Neutrophil (primary cell): ENCODE measurements around the gene ARHGDIA.
A peak's percentile ranks its signal among the peaks of the same experiment; 100 is the strongest.
"Not testable (repeated sequence)": the region's sequence is repeated elsewhere in the genome, so short reads cannot be mapped to it uniquely, and the experiment has no call there.

Experiments
- H3K27ac ChIP-seq: fragments of 200-600 bp; sonication (generic); 2 replicates; pipeline ENCODE4 v1.5.1; 2016; ENCODE audit warnings: mild to moderate bottlenecking, moderate library complexity
- H3K27me3 ChIP-seq: fragments of 200-600 bp; sonication (generic); 2 replicates; pipeline ENCODE4 v1.6.0; 2016; ENCODE audit warnings: mild to moderate bottlenecking
- H3K36me3 ChIP-seq: fragments of 200-600 bp; sonication (generic); 2 replicates; pipeline ENCODE4 v1.5.1; 2017
- H3K4me1 ChIP-seq, 2 experiments: fragments of 200-600 bp in 1 of 2; sonication (generic) in 1 of 2; 1 replicate in 1 of 2; 2 replicates in 1 of 2; pipeline versions ENCODE4 v1.5.1 to v1.6.1; 2013 to 2016; ENCODE audit warnings: low read depth in 1 of 2, low read length in 1 of 2, mild to moderate bottlenecking in 1 of 2, moderate library complexity in 1 of 2; ENCODE audit not compliant: control insufficient read depth in 1 of 2, insufficient read depth in 1 of 2
- H3K4me3 ChIP-seq, 2 experiments: fragments of 200-600 bp in 1 of 2; sonication (generic) in 1 of 2; 1 replicate in 1 of 2; 2 replicates in 1 of 2; pipeline ENCODE4 v1.5.1; 2013 to 2016; ENCODE audit warnings: low read depth in 1 of 2, low read length in 1 of 2, mild to moderate bottlenecking in 1 of 2, moderate library complexity in 1 of 2
- H3K9me3 ChIP-seq: fragments of 200-600 bp; sonication (generic); 2 replicates; pipeline ENCODE4 v1.5.1; 2016
- TF ChIP-seq, protein P1 (sequence below): fragments of 200-600 bp; sonication (generic); IDR thresholded peaks from 2 replicates; pipeline ENCODE4 v1.5.1; 2016; ENCODE audit warnings: antibody characterized with exemption

Gene ARHGDIA

DNA sequence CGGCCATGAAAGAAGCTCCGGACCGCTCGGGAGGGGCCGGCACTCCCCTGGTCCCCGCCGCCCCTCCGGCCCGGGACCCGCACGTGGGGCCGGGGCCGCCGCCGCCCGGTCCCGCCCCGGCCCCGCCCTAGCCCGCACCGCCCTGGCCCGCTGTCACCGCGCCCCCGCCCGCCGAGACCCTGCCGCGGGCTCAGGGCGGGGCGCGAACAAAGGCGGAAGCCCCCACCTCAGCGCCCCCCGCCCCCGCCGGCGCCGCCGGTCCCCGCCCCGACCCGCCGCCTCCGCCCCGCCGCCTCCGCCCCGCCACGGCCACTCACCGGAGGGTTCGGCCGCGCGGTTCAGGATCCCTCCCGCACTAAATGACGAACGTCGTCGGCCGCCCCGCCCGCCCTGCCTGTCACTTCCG lies at the start of gene ARHGDIA:
TSS of gene ARHGDIA (minus strand) at position 357 of the 406 bp plus-strand sequence. CDS start 1,407 bp downstream, outside the sequence.
- Histone ChIP-seq H3K4me1 (peaks cover 34 to 46% of the 10 kb centered on the region in 2 experiments), H3K9me3 (no peaks in the 10 kb centered on the region), H3K36me3 (peaks cover 34% of the 10 kb centered on the region), H3K27me3 (no peaks in the 10 kb centered on the region), H3K27ac (peak within 1 kb of the TSS; percentile 96), H3K4me3 (peak within 1 kb of the TSS; percentile 91 to 96)
- TF ChIP-seq, protein P1, sequence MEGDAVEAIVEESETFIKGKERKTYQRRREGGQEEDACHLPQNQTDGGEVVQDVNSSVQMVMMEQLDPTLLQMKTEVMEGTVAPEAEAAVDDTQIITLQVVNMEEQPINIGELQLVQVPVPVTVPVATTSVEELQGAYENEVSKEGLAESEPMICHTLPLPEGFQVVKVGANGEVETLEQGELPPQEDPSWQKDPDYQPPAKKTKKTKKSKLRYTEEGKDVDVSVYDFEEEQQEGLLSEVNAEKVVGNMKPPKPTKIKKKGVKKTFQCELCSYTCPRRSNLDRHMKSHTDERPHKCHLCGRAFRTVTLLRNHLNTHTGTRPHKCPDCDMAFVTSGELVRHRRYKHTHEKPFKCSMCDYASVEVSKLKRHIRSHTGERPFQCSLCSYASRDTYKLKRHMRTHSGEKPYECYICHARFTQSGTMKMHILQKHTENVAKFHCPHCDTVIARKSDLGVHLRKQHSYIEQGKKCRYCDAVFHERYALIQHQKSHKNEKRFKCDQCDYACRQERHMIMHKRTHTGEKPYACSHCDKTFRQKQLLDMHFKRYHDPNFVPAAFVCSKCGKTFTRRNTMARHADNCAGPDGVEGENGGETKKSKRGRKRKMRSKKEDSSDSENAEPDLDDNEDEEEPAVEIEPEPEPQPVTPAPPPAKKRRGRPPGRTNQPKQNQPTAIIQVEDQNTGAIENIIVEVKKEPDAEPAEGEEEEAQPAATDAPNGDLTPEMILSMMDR: no peak

DNA sequence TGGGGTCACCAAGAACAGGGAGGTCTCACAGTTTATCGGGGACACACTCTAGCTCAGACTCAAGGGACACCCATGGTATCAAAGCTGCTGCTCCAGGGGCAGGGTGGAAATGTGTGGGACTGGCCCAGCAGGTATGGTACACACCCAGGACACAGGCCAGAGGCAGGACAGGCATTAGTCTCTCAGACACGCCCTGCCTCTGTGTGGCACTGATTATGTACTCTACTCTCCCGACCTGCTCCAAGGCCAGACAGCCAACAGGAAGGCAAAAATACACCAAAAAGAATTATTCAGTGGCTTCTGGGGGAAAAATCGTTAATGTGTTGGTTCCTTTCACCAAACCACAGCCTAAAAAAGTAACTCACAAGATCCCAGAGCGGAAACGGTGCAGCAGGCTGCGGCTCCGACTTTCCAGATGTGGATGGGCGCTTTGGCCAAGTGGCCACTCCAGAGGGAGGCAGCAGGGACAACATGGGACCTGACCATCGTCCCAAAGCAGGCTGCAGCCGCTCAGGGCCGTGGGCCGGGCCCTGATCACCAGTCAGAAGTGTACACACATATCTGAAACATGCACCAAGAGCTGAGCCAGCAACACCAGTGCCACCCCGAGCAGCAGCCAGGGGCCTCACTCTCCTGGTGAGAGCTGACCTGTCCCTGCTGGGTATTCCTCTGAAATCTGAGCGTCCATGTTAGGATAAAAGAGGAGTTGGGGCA lies 47.9 kb upstream of the ARHGDIA start:
- H3K4me3 ChIP-seq: peak overlapping the region in 1 of 2 experiments; percentile 18
- peak overlapping the region; percentile 95 for H3K27ac ChIP-seq
- H3K9me3 ChIP-seq: no peaks in the 10 kb centered on the region
- peaks cover 35% of the 10 kb centered on the region for H3K36me3 ChIP-seq
- H3K4me1 ChIP-seq: peaks cover 80 to 81% of the 10 kb centered on the region in 2 experiments
- H3K27me3 ChIP-seq: no peaks in the 10 kb centered on the region
- TF ChIP-seq, protein P1: no peak

DNA sequence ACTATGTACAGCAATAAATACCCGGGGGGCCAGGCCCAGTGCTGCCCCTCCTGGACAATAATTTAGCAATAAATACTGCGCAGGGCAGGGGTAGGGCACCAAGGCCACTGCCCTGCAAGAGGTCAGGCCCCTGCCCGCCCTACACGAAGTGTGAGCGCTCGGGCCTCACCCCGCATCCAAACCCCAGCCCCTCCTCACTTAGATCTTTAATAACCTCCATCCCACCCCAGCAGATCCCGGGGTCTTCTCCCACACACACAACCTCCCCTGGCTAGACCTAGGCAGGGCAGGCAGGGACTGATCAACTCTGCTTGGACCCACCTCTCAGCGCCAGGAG lies 47.2 kb upstream of the ARHGDIA start:
- H3K9me3 ChIP-seq, H3K27me3 ChIP-seq: not testable (repeated sequence)
- Histone ChIP-seq H3K4me1 (peaks cover 73 to 74% of the 10 kb centered on the region in 2 experiments), H3K4me3 (peak overlapping the region; percentile 71 to 89), H3K36me3 (peaks cover 42% of the 10 kb centered on the region), H3K27ac (peak overlapping the region; percentile 95)

DNA sequence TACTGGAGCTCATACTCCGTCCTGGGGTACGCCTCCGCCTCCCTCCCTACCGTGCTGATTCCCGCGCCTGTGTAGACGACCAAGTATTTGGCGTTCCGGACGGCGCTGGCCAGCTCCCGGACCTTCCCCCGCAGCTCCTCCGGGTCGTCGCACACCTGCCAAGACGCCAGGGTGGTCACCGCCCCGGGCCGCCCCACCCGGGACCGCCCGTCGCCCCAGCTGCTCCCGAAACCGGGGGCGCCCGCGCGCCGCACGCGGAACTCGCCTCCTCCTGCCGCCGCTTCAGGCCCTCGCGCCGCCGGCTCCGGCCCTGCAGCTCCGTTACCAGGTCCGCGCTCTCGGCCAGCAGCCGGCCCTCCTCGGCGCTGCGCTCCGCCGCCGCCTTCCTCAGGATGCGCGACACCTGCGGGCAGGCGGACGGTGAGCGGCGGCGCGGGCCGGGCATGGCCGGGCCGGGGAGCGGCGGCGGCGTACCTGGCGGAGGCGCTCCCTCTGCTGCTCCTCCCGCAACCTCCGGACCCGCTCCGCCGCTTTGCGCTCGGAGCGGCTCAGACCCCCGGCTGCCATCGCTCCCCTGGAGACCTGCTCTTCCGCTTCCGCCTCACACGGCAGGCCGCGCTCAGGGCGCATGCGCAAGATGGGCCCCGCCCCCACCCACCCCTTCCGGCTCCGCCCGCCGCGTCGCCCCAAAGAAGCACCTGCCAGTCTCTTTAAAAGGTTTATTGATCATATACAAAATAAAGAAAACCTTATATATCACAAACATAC lies 46.6 kb upstream of the ARHGDIA start, which contains the start of gene SIRT7:
TSS of gene SIRT7 (minus strand) at position 612 of the 768 bp plus-strand sequence. CDS start at position 567, 45 bp downstream.
- TF ChIP-seq, protein P1: peak; percentile 10
- H3K4me1 ChIP-seq: peaks cover 69% of the 10 kb centered on the region in 2 experiments
- H3K27ac ChIP-seq: peak within 1 kb of the TSS; percentile 95
- peak within 1 kb of the TSS; percentile 71 to 89 for H3K4me3 ChIP-seq
- H3K27me3 ChIP-seq: no peaks in the 10 kb centered on the region
- no peaks in the 10 kb centered on the region for H3K9me3 ChIP-seq
- H3K36me3 ChIP-seq: peaks cover 48% of the 10 kb centered on the region

DNA sequence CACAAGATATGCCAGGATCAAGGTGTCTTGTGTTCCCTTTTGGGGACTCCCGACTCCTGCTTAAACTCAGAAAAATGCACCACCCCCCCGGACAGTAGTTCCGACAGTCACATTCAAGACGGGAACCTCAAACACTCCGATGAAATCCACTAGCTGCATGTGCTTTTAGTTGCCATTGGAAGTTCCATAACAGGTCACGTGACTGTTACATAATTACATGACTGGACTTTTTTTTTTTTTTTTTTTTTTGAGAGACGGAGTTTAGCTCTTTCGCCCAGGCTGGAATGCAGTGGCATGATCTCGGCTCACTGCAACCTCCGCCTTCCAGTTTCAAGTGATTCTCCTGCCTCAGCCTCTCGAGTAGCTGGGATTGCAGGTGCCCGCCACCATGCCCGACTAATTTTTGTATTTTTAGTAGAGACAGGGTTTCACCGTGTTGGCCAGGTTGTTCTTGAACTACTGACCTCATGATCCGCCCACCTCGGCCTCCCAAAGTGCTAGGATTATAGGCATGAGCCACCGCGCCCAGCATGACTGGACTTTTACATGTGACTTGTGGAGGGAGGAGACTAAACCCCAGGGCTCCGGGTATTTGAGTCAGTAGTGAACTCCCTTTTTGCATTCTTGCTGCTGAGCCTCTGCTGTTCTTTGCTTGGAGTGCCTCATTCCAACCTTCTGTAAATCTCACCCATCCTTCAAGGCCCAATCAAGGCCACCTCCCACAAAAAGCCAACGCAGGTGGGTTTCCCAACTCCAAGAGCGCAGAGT lies 45.3 kb upstream of the ARHGDIA start:
- Histone ChIP-seq H3K36me3 (peaks cover 59% of the 10 kb centered on the region), H3K27me3 (no peaks in the 10 kb centered on the region), H3K27ac (peak overlapping the region; percentile 95), H3K4me3 (peak overlapping the region; percentile 71 to 89), H3K4me1 (peaks cover 58 to 63% of the 10 kb centered on the region in 2 experiments), H3K9me3 (no peaks in the 10 kb centered on the region)
- TF ChIP-seq, protein P1: no peak
